Activated naive CD8-positive, alpha-beta T cell treated with anti-CD3 and anti-CD28 coated beads, Interleukin-2, amount 10 ng/mL, durations not matched to agents 7 days and 5 days (primary cell): ENCODE data around the gene FAM171A2. TPM values are rescaled to one million over a fixed set of nuclear protein-coding genes. Genes with fewer than 3 reads are reported as not detected.

Experiments used
- ATAC-seq: fragments of 150-1000 bp; cut with Tn5 transposase; one replicate; pipeline ENCODE4 v1.10.0; 2021; ENCODE audit warnings: low read depth, moderate library complexity
- POLR2A ChIA-PET: fragments of 350-600 bp; sonication (Branson Sonifier 250); formaldehyde crosslinking; loops from one replicate; lab custom pipeline; 2021; ENCODE audit warnings: antibody characterized with exemption; lab: Charles Lee
- DNase-seq: peaks from one replicate; pipeline ENCODE4 v3.0.0; 2021
- H3K27ac Mint-ChIP-seq: one replicate; pipeline ENCODE4 v1.8.0; 2022; ENCODE audit warnings: mild to moderate bottlenecking, mixed read lengths
- H3K27me3 Mint-ChIP-seq: one replicate; pipeline ENCODE4 v1.8.0; 2022; ENCODE audit warnings: mild to moderate bottlenecking, moderate library complexity, mixed read lengths
- H3K36me3 Mint-ChIP-seq: one replicate; pipeline ENCODE4 v1.8.0; 2021; ENCODE audit warnings: mild to moderate bottlenecking, mixed read lengths
- H3K4me1 Mint-ChIP-seq: one replicate; pipeline ENCODE4 v1.8.0; 2021; ENCODE audit warnings: mixed read lengths
- H3K4me3 Mint-ChIP-seq: one replicate; pipeline ENCODE4 v1.8.0; 2022; ENCODE audit warnings: mild to moderate bottlenecking, moderate library complexity, mixed read lengths
- H3K9me3 Mint-ChIP-seq: one replicate; pipeline ENCODE4 v1.8.0; 2021; ENCODE audit warnings: mixed read lengths
- total RNA-seq, 2 experiments: library from RNA; stranded (reverse); gene quantifications; one replicate each; pipeline ENCODE4 v1.2.3, GENCODE V29; 2021

FAM171A2 gene
- total RNA-seq, 2 experiments from 2014 or later: 0.37 to 0.69 TPM

- Mint-ChIP-seq H3K36me3 (peaks cover 7% of the 10 kb centered on the region), H3K27me3 (peaks cover 37% of the 10 kb centered on the region), H3K27ac (no peak overlapping the region), H3K4me3 (peak overlapping the region; percentile 77), H3K4me1 (peaks cover 12% of the 10 kb centered on the region), H3K9me3 (no peaks in the 10 kb centered on the region)
- POLR2A ChIA-PET: interaction anchor here (0.6 to 8.4 kb wide), 7 partner anchors 13 to 96 kb away, joined by 3 to 72 read pairs (median 3); partner anchors contain the start of gene UBTF
- DNase-seq (peak; percentile 59), ATAC-seq (peak; percentile 70)
Observed at GRCh38 chr17:44314869-44315661, 48.6 kb downstream of the FAM171A2 start.

DNA sequence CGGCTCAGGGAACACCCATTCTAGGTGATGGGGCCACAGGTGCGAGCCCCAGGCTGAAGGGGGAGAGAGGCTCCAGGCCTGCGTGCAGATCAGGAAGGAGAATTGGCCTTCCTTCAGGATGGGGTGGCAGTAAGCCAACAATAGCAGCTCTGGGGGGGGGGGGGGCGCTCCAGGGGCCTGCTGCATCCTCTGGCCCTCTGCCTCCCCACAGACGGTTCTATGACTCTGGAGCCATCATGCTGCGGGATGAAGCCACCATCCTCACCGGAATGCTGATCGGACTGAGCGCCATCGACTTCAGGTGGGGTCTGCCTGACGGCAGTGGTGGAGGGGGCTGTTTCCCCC is 49.2 kb downstream of the FAM171A2 start:
- DNase-seq (no peak), ATAC-seq (no peak)
- Mint-ChIP-seq H3K4me1 (peaks cover 17% of the 10 kb centered on the region), H3K36me3 (peaks cover 7% of the 10 kb centered on the region), H3K4me3 (peak overlapping the region; percentile 66), H3K27ac (no peak overlapping the region), H3K9me3 (no peaks in the 10 kb centered on the region), H3K27me3 (peaks cover 37% of the 10 kb centered on the region)
- POLR2A ChIA-PET: interaction anchor here (1.2 to 8.4 kb wide), 2 partner anchors 74 to 95 kb away, joined by 3 to 72 read pairs; partner anchors contain the start of gene UBTF

GRCh38 chr17:44314031-44314430 is 49.6 kb downstream of the FAM171A2 start:
- peaks cover 4% of the 10 kb centered on the region for H3K36me3 Mint-ChIP-seq
- no peak for ATAC-seq
- DNase-seq: no peak
- no peaks in the 10 kb centered on the region for H3K9me3 Mint-ChIP-seq
- POLR2A ChIA-PET: interaction anchor here (1.2 to 8.4 kb wide), 2 partner anchors 73 to 95 kb away, joined by 3 to 72 read pairs; partner anchors contain the start of gene UBTF
- H3K27ac Mint-ChIP-seq: no peak overlapping the region
- H3K27me3 Mint-ChIP-seq: peaks cover 40% of the 10 kb centered on the region
- peak overlapping the region; percentile 59 for H3K4me3 Mint-ChIP-seq
- H3K4me1 Mint-ChIP-seq: peaks cover 20% of the 10 kb centered on the region

DNA sequence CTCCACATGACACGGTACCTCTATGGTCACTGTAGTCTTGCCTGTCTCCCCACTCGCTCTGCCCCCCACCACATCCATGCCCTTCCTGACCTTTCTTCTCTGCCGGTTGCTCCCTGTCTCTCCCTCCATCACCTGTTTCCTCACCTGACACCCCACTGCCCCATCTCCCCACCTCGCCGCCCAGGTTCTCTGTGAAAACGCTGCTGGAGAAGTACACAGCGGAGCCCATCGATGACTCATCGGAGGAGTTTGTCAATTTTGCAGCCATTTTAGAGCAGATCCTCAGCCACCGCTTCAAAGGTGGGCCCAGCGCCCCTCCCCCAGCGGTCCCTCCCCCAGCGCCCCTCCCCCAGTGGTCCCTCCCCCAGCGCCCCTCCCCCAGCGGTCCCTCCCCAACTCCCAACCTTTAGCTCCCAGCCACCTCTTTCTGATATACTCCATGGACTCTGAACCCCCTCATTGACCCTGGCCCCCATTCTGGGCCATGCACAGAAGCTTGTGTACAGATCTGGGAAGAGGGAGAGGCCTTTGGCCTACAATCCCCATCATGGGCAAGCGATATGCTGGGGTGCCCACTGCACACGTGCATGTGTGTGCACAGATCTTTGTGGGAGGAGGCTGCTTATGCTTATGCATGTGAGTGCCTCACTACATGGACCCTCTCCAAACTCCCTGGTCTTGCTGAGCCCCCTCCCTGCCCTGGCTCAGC is 51.1 kb downstream of the FAM171A2 start:
- ATAC-seq: no peak
- H3K9me3 Mint-ChIP-seq: no peaks in the 10 kb centered on the region
- H3K4me1 Mint-ChIP-seq: peaks cover 24% of the 10 kb centered on the region
- H3K27me3 Mint-ChIP-seq: peaks cover 40% of the 10 kb centered on the region
- POLR2A ChIA-PET: no interaction called here
- H3K27ac Mint-ChIP-seq: no peak overlapping the region
- DNase-seq: no peak
- H3K4me3 Mint-ChIP-seq: no peak overlapping the region
- H3K36me3 Mint-ChIP-seq: peaks cover 3% of the 10 kb centered on the region

- DNase-seq: no peak
- POLR2A ChIA-PET: interaction anchor here (1.6 kb wide), 1 partner anchor 92 kb away, joined by 5 read pairs; no protein-coding TSS in a partner anchor
- no peak for ATAC-seq
- Mint-ChIP-seq H3K4me1 (peaks cover 23% of the 10 kb centered on the region), H3K27me3 (peaks cover 42% of the 10 kb centered on the region), H3K27ac (no peak overlapping the region), H3K36me3 (no peaks in the 10 kb centered on the region), H3K4me3 (no peak overlapping the region), H3K9me3 (no peaks in the 10 kb centered on the region)
Observed at GRCh38 chr17:44311562-44312181, 52.0 kb downstream of the FAM171A2 start.

DNA sequence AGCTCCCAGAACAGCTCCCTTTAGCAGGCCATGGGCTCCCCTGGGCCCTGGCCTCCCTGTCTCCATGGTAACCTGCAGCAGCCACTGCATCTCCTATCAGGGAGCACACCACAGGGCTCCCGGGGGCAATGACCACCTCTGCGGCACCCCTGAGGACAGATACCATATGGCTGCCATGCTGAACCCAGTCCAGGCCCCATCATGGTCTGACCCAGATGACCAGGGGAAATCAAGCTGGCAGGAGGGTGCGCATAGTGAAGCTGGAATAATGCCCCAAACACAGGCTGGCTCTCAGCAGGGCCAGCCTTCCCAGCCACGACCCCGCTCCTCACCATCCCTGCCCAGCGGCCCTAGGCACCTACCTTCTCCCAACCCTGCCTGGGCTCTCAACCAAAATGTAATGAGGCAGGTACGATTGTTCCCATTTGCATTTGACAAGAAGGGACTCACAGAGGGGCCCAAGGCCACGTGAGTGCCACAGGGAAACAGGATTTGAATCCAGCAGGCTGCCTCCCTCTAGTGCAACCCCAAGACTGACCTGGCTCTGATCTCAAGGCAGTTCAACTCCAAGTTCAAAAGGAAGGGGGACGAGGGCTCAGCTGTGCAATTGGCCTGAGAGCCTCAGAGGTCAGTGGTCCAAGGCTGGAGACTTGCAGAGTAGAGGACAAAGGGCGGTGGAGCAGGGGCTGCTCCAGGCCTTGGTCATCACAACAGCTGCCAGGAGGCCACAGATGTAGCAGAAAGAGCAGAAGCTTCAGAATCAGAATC is 52.9 kb downstream of the FAM171A2 start:
- no peak for ATAC-seq
- Mint-ChIP-seq H3K27ac (no peak overlapping the region), H3K4me3 (no peak overlapping the region), H3K4me1 (peaks cover 17% of the 10 kb centered on the region), H3K36me3 (no peaks in the 10 kb centered on the region), H3K27me3 (peaks cover 42% of the 10 kb centered on the region), H3K9me3 (no peaks in the 10 kb centered on the region)
- POLR2A ChIA-PET: interaction anchor here (0.7 to 1.7 kb wide), 3 partner anchors 13 to 101 kb away, joined by 3 to 5 read pairs (median 5); no protein-coding TSS in a partner anchor
- DNase-seq: no peak

GRCh38 chr17:44310188-44310587 is 53.5 kb downstream of the FAM171A2 start:
- H3K27ac Mint-ChIP-seq: no peak overlapping the region

DNA sequence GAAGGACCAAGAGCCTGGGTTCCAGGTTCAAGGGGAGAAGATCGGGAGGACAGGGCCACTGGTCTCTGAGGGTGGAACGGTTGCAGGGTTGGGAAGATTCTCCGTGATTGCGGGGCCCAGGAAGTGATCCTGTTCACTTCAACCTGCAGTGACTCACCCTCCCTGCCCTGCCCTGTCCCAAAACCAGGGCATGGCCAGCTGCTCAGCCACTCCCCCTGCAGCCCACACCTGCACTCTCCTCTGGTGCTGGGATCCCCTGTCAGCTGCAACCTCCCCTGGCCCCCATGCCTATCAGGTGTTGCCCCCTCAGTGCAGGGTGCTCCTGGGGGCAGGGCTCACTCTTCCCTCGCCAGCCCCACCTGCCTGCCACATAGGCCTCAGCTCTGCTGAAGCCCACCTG is 54.2 kb downstream of the FAM171A2 start:
- H3K9me3 Mint-ChIP-seq: no peaks in the 10 kb centered on the region
- H3K27ac Mint-ChIP-seq: no peak overlapping the region
- peak overlapping the region; percentile 48 for H3K4me3 Mint-ChIP-seq
- peaks cover 13% of the 10 kb centered on the region for H3K4me1 Mint-ChIP-seq
- H3K27me3 Mint-ChIP-seq: peaks cover 39% of the 10 kb centered on the region
- ATAC-seq: no peak
- no peak for DNase-seq
- H3K36me3 Mint-ChIP-seq: no peaks in the 10 kb centered on the region
- POLR2A ChIA-PET: interaction anchor here (0.7 to 1.7 kb wide), 3 partner anchors 88 to 99 kb away, joined by 3 to 5 read pairs (median 4); no protein-coding TSS in a partner anchor

More at GRCh38 chr17:44310188-44310587, 53.5 kb downstream of the FAM171A2 start:
- no peak for ATAC-seq
- POLR2A ChIA-PET: interaction anchor here (0.7 to 1.7 kb wide), 3 partner anchors 13 to 100 kb away, joined by 3 to 5 read pairs (median 5); no protein-coding TSS in a partner anchor
- H3K36me3 Mint-ChIP-seq: no peaks in the 10 kb centered on the region
- H3K4me3 Mint-ChIP-seq: no peak overlapping the region
- peaks cover 13% of the 10 kb centered on the region for H3K4me1 Mint-ChIP-seq
- DNase-seq: no peak
- H3K27me3 Mint-ChIP-seq: peaks cover 39% of the 10 kb centered on the region
- no peaks in the 10 kb centered on the region for H3K9me3 Mint-ChIP-seq

- Mint-ChIP-seq H3K27me3 (peaks cover 33% of the 10 kb centered on the region), H3K27ac (no peak overlapping the region), H3K36me3 (no peaks in the 10 kb centered on the region), H3K9me3 (no peaks in the 10 kb centered on the region), H3K4me3 (peak overlapping the region; percentile 48), H3K4me1 (peaks cover 13% of the 10 kb centered on the region)
- POLR2A ChIA-PET: interaction anchor here (0.8 to 1.7 kb wide), 3 partner anchors 88 to 99 kb away, joined by 4 to 7 read pairs (median 5); no protein-coding TSS in a partner anchor
- ATAC-seq (no peak), DNase-seq (no peak)
Observed at GRCh38 chr17:44308865-44309264, 54.8 kb downstream of the FAM171A2 start.

DNA sequence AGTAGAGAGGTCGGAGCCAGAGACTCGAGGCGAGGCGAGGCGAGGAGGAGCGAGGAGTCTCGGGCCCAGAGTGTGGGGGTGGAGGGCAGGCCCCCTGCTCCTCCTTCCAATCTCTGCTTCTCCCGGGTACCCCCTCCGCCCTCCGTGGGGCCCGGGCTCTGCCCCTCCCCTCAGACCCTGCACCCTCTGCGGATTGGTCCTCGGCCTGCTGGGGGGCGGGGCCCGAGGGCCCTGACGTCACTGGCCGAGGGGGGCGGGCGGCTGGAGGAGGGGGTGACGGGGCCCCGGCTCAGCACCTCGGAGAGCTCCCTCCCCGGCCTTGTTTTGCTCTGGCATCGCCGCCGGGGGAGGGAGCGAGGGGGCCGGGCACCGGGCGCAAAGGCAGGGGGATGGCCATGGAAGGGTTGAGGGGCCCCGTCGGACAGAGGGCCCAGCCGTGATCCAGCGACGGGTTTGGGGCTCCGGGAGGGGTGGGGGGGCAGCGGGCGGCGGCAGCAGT is 55.3 kb downstream of the FAM171A2 start, which contains the start of gene RUNDC3A:
Gene RUNDC3A (plus strand): TSS at position 282 of the 499 bp plus-strand sequence. CDS start 232 bp downstream, outside the sequence.
- POLR2A ChIA-PET: interaction anchor here (0.6 to 1.5 kb wide), 4 partner anchors 16 to 87 kb away, joined by 3 to 7 read pairs (median 4); no protein-coding TSS in a partner anchor
- Mint-ChIP-seq H3K4me3 (peak within 1 kb of the TSS; percentile 48), H3K4me1 (peaks cover 13% of the 10 kb centered on the region), H3K27me3 (peaks cover 35% of the 10 kb centered on the region), H3K9me3 (no peaks in the 10 kb centered on the region), H3K36me3 (no peaks in the 10 kb centered on the region), H3K27ac (no peak within 1 kb of the TSS)
- ATAC-seq (peak; percentile 75), DNase-seq (peak; percentile 91)

GRCh38 chr17:44307387-44308186 is 56.1 kb downstream of the FAM171A2 start:
- DNase-seq (no peak), ATAC-seq (peak; percentile 11)
- no peak overlapping the region for H3K27ac Mint-ChIP-seq
- peaks cover 33% of the 10 kb centered on the region for H3K27me3 Mint-ChIP-seq
- H3K4me1 Mint-ChIP-seq: peaks cover 13% of the 10 kb centered on the region
- H3K9me3 Mint-ChIP-seq: no peaks in the 10 kb centered on the region
- POLR2A ChIA-PET: interaction anchor here (0.6 to 1.5 kb wide), 4 partner anchors 15 to 86 kb away, joined by 3 to 7 read pairs (median 4); no protein-coding TSS in a partner anchor
- H3K4me3 Mint-ChIP-seq: no peak overlapping the region
- no peaks in the 10 kb centered on the region for H3K36me3 Mint-ChIP-seq
